GM18870 (cell line): Measurements from ENCODE around the gene MARVELD1.
"Not testable (repeated sequence)": the region's sequence is repeated elsewhere in the genome, so short reads cannot be mapped to it uniquely, and the experiment has no call there.

Source experiments
- ATAC-seq: cut with Tn5 transposase; IDR thresholded peaks from one replicate; pipeline ENCODE4 v1.9.1; 2021; ENCODE audit warnings: moderate library complexity; ENCODE audit not compliant: unreplicated experiment

The MARVELD1 gene

DNA sequence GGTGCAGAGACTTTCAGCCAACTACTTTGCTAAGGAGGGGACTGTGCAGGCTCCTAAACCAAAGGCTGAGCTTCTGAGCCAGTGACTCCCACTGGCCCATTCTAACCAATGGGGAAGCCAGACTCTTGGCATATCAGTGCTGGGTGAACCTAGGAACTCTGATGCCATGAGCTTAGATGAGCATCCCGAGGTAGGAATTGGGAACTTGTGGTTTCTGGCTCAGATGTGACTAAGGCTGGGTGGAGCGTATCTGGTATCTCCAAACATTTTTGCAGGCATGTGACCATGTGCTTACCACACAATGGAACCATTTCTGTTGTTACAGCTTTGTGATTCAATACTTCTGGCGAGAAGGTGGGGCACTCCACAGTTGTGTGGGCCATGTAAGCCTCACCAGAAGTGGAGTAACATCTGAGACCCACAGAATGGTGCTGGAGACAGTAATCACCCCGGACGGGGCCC, 23.9 kb upstream of the MARVELD1 start:
- no peak for ATAC-seq

DNA sequence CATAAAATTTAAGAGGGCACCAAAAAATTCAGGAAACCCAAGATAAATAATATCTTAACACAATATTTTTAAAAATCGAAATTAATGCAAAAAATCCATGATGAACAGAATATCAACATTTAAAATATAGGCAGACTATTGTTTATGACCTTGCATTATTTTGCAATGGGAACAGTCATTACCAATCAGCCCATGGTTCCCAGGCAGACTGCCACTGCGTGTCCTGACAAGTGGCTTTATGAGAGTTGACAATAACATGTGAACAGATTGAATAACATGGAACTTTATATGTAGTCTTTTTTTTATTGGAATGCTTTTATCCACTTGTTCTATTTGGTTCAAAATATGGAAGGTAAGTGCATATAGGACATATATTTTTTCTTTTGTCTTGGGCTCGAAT, 23.4 kb upstream of the MARVELD1 start:
- no peak for ATAC-seq

GRCh38 chr10:97698072-97698655, 15.4 kb upstream of the MARVELD1 start:
- ATAC-seq, result not testable (repeated sequence)

DNA sequence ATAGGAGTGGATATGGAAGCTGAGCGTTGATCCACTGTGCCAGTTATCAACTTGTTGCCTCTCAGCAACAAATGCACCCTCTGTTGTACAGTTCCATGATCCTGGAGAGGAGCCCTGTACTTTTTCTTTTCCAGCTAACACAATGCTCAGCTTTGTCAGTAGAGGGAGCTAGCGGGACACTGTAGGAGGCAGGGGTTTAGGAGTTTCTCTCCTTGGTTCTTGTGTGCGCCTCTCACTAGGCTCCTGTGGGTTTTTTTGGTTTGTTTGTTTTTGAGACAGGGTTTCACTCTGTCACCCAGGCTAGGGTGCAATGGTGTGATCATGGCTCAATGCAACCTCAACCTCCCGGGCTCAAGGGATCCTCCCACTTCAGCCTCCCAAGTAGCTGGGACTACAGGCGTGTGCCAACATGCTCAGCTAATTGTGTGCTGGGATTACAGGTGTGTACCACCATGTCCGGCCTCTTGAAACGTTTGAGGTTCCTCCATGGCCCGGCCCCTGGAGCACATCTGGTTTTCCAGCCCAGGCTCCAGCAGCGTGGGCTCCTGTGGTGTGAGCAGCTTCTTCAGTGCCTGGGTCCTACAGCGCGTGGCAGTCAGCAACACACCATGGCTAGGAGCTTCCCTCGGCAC, 12.0 kb upstream of the MARVELD1 start:
- ATAC-seq, result peak; percentile 76

DNA sequence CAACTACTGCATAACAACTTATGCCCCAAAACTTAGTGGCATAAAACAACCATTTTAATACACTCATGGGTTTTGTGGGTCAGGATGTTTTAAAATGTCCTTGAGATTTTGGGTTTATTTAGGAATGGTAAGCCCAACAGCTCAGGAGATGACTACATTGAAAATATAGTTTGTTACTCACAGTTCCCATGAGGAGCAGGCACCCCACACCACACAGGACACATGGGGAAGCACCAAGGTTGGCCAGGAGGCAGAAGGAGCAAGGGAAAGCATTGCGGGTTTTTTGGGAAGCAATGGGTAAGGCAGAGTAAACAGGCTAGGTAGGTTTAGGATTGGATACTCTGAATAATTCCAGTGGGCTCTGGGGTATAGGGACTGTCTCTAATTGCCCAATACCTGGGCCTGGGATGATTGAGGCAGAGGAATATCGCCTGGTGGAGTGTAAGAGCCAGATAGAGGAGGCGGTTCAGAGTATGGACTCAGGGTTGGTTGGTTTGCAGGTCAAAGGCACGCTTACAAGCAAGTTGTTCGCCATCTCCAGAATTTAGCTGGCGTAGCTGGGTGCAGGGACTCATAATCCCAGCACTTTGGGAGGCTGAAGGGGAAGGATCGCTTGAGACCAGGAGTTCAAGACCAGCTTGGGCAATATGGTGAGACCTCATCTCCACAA, 10.0 kb upstream of the MARVELD1 start:
- no peak for ATAC-seq

DNA sequence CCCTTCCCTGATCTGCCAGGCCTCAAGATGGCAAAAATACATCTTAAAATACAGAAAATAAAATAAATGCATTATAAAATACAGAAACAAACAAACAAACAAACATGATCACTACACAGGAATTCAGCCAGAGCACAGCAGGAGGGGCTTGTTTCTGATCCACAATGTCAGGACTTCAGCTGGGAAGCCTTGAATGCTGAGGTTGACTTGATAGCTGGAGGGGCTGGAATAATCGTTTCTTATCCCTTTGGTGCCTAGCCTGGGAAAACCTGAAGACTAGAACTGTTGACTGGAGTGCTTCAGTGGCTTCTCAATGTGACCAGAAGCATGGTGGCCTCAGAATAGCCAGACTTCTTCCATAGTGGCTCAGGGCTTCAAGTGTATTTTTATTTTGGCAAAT, 9.2 kb upstream of the MARVELD1 start:
- no peak for ATAC-seq

DNA sequence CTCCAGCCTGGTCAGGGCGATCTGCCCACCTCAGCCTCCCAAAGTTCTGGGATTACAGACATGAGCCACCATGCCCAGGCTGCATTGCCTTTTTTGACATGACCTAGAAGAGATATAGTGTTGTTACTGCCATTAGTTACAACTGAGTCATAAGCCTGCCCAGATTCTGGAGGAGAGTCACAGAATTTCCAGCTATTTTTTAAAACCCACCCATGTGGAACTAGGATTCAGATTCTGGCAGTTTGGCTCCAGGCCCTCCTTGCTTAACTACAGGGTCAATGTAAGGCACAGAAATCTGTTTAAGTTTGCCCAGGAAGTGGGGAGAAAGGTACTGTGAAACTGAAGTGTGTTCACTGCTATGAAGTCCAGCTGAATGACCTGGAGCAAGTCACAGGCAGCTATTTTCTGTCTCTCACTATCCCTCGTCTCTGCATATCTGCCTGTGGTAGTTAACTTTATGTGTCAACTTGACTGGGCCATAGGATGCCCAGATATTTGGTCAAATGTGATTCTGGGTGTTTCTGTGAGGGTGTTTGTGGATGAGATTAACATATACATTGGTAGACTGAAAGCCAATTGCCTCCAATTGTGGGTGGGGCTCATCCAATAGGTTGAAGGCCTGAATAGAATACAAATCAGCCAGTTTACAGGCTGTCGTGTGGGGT, 8.4 kb upstream of the MARVELD1 start:
- no peak for ATAC-seq

DNA sequence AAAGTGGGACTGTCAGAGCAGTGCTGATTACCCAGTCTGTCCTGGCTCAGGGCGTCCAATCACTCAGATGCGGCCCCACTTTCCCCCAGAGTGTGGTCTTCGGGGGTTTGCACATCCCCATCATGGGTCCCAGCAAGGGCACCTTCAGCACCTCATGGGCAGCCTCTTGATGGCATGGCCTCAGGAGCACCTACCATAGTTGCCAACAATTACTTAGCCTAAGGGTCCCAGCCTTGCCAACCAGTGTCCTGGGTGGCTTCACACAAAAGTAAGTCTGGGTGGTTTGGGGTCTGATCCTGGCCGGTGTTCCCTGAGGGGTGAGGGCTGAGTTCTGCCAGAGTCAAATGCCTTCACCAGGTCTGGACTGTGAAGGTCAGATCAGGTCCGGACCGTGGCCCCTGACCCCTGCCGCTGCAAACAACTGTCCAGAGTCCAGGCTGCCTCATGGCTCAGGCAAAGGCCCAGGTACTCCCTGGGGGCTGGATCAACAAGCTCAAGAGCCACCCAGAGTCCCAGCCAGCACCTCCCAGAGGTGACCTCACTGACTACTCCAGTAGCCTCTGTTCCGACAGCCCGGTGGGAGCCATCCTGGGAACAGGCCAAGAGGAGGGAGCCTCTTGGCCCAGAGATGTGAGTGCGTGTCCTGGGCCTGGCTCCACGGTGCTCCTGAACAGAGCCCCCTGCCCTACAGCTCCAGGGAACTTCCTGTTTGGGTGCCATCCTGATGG, 6.2 kb upstream of the MARVELD1 start:
- ATAC-seq, result no peak

DNA sequence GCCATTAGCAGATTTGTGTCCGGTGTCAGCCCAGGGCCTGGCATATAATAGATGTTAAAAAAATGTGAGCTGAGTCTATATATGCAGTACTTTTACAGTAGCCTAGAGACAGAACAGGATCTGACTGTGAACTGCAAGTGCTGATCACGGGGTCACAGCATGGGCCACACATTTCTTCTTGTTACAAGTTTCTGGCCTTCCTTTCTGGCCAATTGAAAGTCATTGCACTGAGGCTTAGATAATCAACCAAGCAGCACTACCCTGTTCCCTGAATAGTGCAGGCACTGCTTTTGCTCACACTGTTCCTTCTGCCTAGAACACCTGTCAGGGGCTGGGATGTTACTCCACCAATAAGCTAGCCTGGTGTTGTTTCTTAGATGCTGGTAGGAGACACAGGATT, 5.4 kb upstream of the MARVELD1 start:
- ATAC-seq, result no peak

DNA sequence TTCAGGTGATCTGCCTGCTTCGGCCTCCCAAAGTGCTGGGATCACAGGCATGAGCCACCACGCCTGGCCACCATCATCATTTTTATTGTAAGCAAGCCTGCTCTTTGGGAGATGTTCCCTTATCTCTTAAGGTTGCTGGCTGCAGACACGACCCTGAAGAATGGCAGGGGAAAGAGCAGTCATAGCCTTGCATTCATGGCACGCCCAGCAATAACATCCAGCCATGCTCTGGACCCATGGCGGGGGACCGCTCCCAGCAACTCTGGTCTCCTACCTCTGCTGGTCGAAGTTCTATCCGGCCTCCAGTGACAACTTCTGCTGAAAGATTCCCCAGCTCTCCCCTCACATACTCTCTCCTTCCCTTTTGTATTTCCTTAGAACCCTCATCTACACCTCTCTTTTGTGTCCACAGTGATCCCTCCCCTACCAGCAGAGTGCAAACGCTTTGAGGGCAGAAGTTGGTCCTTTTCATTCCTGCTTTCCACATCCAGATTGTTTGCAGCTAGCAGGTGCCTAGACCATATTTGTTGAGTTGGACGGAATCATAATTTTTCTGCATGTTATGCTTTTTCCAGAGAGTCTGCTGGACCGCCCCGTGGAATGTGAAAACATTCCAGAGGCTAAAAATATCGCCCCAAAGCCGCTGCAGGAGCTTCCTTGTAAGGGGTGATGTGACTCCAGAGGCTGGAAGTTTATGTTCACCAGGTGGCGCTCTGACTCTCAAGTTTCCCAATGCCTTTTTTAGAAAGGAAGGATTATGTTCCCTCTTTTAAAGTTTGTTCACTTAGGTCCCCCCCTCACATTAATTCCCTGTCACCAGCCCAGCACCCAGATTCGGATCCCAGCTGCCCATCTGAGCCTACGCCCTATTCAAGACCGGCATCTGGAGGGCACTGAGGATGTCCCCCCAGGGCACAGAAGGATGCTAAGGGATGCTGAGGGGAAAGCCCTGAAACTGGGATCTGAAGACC, 4.3 kb upstream of the MARVELD1 start:
- ATAC-seq, result no peak

- ATAC-seq, result no peak
Measured at GRCh38 chr10:97711640-97712572, 1.6 kb upstream of the MARVELD1 start.

DNA sequence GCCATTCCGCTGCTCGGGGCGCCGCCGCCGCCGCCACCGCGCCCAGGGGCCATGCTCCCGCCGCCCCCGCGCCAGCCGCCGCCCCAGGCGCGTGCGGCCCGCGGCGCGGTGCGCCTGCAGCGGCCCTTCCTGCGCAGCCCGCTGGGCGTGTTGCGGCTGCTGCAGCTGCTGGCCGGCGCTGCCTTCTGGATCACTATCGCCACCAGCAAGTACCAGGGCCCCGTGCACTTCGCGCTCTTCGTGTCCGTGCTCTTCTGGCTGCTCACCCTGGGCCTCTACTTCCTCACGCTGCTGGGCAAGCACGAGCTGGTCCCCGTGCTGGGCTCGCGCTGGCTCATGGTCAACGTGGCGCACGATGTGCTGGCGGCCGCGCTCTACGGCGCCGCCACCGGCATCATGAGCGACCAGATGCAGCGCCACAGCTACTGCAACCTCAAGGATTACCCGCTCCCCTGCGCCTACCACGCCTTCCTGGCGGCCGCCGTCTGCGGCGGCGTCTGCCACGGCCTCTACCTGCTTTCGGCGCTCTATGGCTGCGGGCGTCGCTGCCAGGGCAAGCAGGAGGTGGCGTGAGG, 383 bp downstream of the MARVELD1 start:
- ATAC-seq, result peak; percentile 58

GRCh38 chr10:97714401-97715258, 1.1 kb downstream of the MARVELD1 start:
- ATAC-seq, result peak; percentile 38

- ATAC-seq, result no peak
Measured at GRCh38 chr10:97715259-97715874, 1.8 kb downstream of the MARVELD1 start.

DNA sequence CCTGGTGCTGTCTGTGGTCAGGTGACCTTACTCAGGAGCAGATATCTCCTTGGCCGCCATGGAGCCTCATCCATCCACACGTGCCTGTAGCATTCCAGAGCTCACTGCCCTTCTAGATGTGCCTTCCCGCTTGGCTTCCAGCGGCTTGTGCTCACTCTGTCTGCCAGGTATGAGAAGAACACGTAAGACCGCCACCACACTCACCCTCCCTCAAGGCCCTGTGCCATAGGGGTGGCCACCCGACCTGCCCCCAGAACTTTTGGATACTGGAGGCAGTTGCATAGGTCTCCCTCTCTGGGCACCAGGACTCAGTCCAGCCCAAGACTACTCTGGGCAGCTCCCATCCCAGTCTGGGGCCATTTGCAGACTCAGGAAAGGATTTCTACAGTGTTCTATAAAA, 4.1 kb downstream of the MARVELD1 start:
- no peak for ATAC-seq

DNA sequence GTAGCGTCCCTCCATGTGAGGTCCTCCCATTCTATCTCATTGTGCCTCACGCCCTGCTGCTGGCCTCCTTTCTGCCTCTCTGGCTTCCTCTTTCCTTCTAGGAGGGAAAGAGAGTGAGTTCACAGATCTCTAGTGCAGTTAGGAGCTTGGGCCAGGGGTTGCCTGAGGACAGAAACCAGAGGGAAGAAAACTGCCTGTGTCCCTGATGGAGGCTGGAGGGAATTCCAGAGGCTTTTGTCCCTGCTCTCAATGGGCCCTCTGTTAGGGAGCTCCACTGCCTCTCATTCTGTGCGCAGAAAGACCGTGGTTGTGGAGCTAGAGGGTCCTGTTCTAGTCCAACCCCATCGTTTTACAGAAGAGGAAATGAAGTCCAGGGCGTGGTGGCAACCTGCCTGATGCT, 4.6 kb downstream of the MARVELD1 start:
- ATAC-seq, result no peak

- no peak for ATAC-seq
Measured at GRCh38 chr10:97718659-97719142, 5.2 kb downstream of the MARVELD1 start.
